Rectal smooth muscle tissue (tissue), 1 donor: ENCODE results near the gene FTO.

Source experiments
- H3K27ac ChIP-seq: one replicate; pipeline ENCODE4 v1.7.0; 2013; ENCODE audit warnings: low read depth, low read length, inconsistent platforms
- H3K27me3 ChIP-seq: one replicate; pipeline ENCODE4 v1.7.0; 2013; ENCODE audit warnings: low read length; ENCODE audit not compliant: control insufficient read depth, insufficient read depth
- H3K36me3 ChIP-seq: one replicate; pipeline ENCODE4 v1.7.0; 2013; ENCODE audit warnings: low read length; ENCODE audit not compliant: control insufficient read depth, insufficient read depth
- H3K4me1 ChIP-seq: one replicate; pipeline ENCODE4 v1.7.0; 2013; ENCODE audit warnings: low read length; ENCODE audit not compliant: control insufficient read depth, insufficient read depth
- H3K4me3 ChIP-seq: one replicate; pipeline ENCODE4 v1.7.0; 2013; ENCODE audit warnings: low read length
- H3K9ac ChIP-seq: one replicate; pipeline ENCODE4 v1.7.0; 2013; ENCODE audit warnings: low read length

FTO gene

DNA sequence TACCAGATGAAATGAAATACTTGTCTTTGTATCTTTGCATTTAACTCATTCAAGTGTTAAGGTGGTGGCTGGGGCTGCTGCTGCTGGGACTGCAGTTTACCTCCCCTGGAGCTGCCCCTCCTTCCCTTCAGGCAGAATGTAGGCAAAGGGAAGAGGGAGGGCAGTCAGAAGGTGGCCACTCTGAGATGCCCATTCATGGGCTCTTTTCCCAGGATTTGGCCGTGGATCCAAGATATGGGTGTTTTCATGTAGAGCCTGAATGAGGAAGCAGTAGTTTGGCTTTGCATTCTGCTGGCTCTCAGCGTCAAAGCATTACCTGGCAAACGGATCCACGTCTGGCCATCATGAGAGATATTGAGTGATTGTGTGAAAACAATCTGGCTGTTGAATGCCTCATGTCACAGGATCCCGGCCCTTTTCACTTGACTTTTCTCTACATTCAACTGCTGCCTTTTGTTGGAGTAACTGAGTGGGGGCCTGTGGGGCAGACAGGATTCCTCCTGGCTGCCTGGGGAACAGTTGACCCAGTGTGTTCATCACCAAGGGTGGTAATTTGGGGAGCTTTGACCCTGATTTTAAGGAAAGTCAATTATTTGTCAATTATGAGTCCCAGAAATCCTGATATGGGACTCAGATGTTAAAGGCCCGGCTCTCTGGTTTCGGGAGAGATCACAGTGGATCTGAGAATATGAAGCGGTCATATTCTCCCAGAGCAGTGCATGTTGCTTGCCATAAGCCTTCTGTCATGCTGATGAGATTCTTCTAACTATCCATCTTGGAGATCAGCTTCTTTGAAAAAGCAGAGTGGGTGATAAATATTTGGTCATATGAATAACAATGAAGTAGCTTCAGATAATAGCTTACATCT is 345.9 kb downstream of the FTO start:
- Histone ChIP-seq H3K4me1 (no peaks in the 10 kb centered on the region), H3K27me3 (no peaks in the 10 kb centered on the region), H3K4me3 (no peak overlapping the region), H3K27ac (no peak overlapping the region), H3K36me3 (no peaks in the 10 kb centered on the region), H3K9ac (no peak overlapping the region)

DNA sequence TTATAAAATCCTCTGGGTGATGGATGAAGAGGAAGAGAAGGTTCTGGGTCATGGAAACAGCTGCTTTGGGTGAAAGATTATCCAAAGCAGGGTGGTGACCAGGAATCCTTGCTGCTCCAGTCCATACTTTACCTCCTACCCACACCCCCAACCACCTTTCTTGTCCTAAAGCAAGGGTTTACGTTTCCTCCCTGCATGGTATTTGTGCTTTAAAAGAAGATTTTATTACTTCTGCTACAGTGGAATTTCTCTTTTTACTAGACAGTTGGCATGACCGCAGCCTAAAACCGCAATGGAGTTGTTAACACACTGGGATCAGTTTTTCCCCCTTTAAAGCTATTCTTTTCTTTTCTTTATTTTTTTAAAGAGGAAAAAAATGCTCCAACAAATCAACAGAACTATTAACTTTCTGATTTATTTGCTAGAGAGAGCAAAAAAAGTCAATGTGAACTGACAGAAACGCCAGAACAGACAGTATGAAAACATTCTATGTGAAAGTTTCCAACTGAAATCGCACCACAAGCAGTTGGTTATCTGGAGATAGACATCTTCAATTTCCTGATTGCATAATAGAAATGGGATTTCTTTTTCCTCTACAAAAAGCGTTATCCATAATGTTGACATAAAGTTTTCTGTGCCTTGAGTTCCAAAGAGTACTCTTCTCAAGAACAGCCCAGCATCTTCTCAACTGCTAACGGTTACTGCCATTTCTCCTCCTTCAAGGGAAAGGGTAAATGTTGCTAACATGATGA is 346.7 kb downstream of the FTO start:
- Histone ChIP-seq H3K9ac (no peak overlapping the region), H3K4me3 (no peak overlapping the region), H3K27ac (no peak overlapping the region), H3K4me1 (no peaks in the 10 kb centered on the region), H3K27me3 (no peaks in the 10 kb centered on the region), H3K36me3 (no peaks in the 10 kb centered on the region)

DNA sequence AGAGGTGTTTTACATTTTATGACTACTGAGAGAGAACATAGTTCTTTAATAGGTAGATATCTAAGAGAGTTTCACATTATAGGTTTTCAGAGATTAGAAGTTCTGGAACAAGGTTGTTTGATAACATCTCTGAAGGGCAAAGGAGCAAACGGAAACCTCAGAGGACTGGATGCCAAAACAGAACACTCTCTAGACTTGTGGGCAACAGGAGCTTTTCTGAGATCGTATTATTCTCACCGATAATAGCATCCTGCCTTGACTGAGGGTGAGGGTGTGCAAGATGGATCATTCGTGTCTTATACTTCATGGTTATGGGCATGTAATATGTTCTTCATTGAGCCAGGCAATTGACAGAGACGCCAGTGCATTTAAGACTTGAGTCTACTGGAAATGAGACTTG is 347.9 kb downstream of the FTO start:
- Histone ChIP-seq H3K27me3 (no peaks in the 10 kb centered on the region), H3K4me3 (no peak overlapping the region), H3K36me3 (no peaks in the 10 kb centered on the region), H3K27ac (no peak overlapping the region), H3K9ac (no peak overlapping the region), H3K4me1 (no peaks in the 10 kb centered on the region)

DNA sequence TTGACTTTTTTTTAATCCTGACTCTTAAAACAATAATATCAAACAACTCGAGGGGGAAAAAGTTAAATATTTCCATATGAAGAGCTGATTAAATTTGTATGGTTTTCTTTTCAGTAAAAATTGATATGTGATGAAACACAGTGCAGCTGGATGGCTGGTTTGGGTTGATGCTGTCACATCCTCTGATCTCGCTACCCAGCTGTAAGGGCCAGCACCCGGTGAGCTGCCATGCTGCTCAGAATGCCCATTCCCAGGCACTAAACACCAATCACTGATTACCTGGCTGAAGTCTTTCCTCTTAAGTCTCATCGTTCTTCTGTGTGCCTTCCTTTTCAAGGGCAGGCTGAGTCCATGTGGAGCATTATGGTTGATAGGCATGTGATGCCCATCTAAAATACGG is 348.3 kb downstream of the FTO start:
- Histone ChIP-seq H3K9ac (no peak overlapping the region), H3K36me3 (no peaks in the 10 kb centered on the region), H3K4me1 (no peaks in the 10 kb centered on the region), H3K4me3 (no peak overlapping the region), H3K27ac (no peak overlapping the region), H3K27me3 (no peaks in the 10 kb centered on the region)

DNA sequence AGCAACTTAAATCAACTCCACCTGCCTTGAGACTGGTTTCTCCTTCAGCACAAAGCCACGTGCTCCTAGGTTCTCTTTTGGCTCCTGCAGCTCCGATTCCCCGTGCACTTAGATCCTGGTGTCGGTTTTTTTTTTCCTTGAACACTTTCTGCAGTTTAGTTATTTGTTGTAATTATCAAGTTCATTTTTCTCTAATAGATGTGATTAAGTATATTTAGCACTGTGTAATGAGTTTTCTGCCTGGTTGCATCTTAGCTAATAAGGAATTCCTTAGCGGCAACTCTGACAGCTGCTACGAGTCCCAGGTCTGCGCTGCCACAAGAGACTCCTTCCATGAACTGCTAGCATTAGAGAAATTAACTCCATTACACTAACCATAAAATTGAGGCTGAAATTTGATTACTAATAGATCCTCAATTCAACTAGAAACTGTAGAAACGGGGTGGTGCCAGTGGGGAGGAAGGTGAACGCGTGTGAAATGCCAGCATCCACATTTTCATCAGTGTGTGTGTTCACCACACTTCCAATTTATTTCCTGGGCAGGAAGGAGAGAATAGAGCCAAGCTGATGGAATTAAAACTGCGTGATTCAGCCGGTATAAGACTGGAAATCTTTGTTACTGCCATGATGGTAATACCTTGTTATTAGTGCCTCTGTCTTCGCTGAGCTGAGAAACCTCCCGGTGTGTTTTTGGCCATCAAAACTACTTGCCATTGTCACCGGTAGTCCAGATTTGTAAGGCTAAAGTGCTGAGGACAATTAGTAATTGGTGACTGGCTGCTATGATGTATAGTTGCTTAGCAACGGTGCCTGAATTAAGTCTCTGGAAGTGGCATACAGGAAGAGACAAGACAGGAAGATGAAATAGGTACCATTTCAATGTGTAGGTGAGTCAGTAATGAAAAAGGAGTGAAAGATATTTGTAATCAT is 350.2 kb downstream of the FTO start:
- Histone ChIP-seq H3K4me3 (no peak overlapping the region), H3K4me1 (no peaks in the 10 kb centered on the region), H3K9ac (no peak overlapping the region), H3K27ac (no peak overlapping the region), H3K27me3 (no peaks in the 10 kb centered on the region), H3K36me3 (no peaks in the 10 kb centered on the region)

DNA sequence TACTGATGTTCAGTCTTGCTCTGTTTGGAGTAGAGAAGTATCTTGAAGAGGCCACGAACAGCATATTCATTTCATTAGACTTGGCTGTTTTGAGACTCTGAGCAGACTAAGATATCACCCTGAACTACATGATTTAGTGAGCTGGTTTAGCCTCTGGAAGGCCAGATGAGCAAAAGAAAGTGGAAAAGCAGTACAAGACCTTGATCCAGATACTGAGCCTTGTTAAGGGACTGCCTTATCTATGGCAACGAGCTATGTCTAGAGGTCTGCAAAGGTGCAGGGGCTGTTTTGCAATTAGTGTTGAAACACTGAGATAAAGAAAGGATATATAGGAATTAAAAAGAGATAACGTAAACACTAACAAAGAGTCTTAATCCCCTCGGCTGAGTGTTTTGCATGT is 351.2 kb downstream of the FTO start:
- Histone ChIP-seq H3K36me3 (no peaks in the 10 kb centered on the region), H3K4me1 (no peaks in the 10 kb centered on the region), H3K27me3 (no peaks in the 10 kb centered on the region), H3K9ac (no peak overlapping the region), H3K27ac (no peak overlapping the region), H3K4me3 (no peak overlapping the region)

DNA sequence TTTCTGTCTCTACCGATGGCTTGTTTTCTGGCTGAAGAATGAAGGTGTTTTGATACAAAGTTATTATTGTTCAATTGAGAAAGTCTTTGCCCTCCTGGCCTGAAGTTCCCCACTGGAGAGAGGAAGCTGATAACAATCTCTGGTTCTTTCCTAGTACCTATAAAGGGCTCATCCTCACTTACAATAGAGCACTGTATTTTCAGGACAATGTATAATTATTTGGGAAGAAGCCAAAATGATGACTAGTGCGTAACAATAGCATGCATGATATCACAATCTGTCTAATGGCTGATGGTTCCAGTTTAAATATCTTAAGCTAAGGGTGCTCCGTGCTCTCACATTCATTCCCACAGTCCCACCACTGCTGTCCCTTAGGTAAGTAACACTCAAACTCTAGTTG is 351.9 kb downstream of the FTO start:
- no peak overlapping the region for H3K4me3 ChIP-seq
- H3K27ac ChIP-seq, result no peak overlapping the region

DNA sequence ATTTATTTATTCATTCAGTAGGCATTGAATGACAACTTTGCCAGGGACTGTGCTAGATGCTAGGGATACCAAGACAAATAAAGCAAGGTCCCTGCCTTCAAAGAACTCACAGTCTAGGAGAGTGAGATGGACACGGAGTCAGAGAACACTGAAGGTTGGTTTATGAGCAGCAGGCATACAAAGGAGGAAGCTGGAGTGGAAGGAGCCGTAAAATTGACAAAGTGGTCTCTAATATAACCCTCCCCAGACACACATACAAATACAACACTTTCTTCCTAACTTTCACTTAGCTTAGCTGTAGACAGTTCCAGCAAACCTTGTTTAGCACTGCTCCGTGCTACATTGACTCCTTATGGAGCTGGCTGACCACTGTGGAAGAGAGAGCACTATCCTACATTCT is 353.0 kb downstream of the FTO start:
- H3K4me1 ChIP-seq, result no peaks in the 10 kb centered on the region
- no peaks in the 10 kb centered on the region for H3K36me3 ChIP-seq

More for the DNA sequence above, 351.9 kb downstream of the FTO start:
- no peaks in the 10 kb centered on the region for H3K4me1 ChIP-seq
- no peaks in the 10 kb centered on the region for H3K36me3 ChIP-seq
- H3K9ac ChIP-seq, result no peak overlapping the region
- H3K27me3 ChIP-seq, result no peaks in the 10 kb centered on the region

DNA sequence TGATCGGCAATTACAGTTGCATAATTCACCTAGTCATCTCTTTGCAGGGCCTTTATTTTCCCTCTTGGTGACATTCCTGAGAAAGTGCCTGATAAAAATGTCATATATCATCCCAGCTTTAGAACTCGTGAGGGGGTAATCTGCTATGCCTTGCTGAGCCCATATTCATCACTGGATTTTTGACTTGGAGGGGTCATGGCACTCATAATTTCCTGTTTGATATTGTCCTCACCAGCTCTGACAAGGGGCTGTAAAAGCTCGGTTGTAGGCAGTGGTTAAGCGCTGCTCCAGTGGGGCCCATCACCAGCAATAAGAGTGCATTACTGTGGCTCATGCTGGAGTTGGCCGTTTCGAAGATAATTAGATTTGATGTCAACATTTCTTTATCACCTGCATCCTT is 355.4 kb downstream of the FTO start:
- H3K27ac ChIP-seq, result no peak overlapping the region
- no peak overlapping the region for H3K4me3 ChIP-seq
- no peak overlapping the region for H3K9ac ChIP-seq
- H3K27me3 ChIP-seq, result no peaks in the 10 kb centered on the region
- H3K36me3 ChIP-seq, result no peaks in the 10 kb centered on the region
- no peaks in the 10 kb centered on the region for H3K4me1 ChIP-seq

More for the DNA sequence above, 353.0 kb downstream of the FTO start:
- no peak overlapping the region for H3K4me3 ChIP-seq
- no peak overlapping the region for H3K27ac ChIP-seq
- H3K27me3 ChIP-seq, result no peaks in the 10 kb centered on the region
- no peak overlapping the region for H3K9ac ChIP-seq

DNA sequence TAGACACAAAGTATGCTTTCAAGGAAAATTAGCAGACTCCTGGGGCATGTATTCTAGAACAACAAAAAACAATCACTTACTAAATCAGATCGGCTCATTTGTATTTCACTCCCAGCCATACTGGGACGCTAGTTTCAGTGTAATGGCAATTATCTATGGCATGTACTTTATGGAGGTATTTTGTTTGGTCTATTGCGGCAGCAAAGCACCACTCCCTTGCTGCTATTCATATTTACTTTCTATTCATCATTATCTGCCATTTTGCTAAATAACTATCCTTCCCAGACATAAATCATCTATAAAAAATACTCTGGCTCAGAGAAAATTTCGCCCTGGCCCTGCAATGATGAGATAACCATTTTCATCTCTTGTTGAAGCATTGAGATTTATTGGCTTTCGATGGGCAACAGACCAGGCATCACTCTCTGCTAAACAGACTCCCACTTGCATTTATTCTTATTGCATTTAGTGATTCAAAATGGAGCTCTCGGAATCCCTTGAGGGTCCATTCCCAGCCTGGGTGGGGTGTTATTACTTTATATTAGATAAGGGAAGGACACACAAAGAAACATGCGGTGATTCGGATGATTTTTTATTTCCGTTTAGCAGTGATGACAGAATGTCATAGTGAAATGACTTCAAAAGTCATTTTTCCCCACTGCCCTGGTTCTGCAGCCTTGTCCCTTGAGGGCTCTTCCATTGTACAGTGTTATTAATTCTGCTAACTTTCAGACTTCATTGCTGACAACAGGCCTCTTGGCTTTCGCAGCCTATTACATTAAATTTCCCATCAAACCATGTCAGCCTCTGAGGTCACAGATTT is 356.9 kb downstream of the FTO start:
- H3K4me1 ChIP-seq, result no peaks in the 10 kb centered on the region
- H3K4me3 ChIP-seq, result no peak overlapping the region
- no peak overlapping the region for H3K27ac ChIP-seq
- no peaks in the 10 kb centered on the region for H3K27me3 ChIP-seq
- no peak overlapping the region for H3K9ac ChIP-seq
- no peaks in the 10 kb centered on the region for H3K36me3 ChIP-seq

DNA sequence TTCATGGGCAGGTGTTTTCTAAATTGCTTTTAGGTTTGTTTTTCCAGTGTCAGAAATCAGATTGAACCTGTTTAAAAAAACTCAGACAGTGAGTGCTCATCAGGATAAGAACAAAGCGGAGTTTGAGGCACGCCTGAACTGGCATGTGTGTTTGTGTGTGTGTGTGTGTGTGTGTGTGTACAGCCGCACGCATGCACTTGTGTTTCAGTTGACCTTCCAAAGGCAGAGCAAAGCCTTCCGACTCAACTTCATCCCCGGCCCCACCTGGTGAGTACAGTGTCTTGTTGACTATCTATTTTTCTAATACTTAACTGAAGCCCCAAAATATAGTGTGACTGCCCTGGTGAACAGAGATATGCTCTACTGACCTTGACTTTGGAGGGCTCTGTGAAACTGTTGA is 357.5 kb downstream of the FTO start:
- Histone ChIP-seq H3K9ac (no peak overlapping the region), H3K36me3 (no peaks in the 10 kb centered on the region), H3K4me1 (no peaks in the 10 kb centered on the region), H3K27ac (no peak overlapping the region), H3K4me3 (no peak overlapping the region), H3K27me3 (no peaks in the 10 kb centered on the region)
